ENCODE results near the gene COL7A1. TPM values are rescaled to one million over a fixed set of nuclear protein-coding genes. Genes with fewer than 3 reads are reported as not detected.
A peak's percentile ranks its signal among the peaks of the same experiment; 100 is the strongest.

The COL7A1 gene
- total RNA-seq, 1 donor from 2014 or later = 22.2 TPM

GRCh38 chr3:48617559-48617958, 22.4 kb upstream of the COL7A1 start:
- no peak for DNase-seq (ENCODE audit: low spot score in 2 of 2)
- Histone ChIP-seq H3K4me3 (no peak overlapping the region), H3K36me3 (peaks cover 0 to 10% of the 10 kb centered on the region in 2 donors), H3K27ac (peak overlapping the region; percentile 84 to 87), H3K9me3 (peaks cover 12 to 21% of the 10 kb centered on the region in 2 donors), H3K27me3 (no peaks in the 10 kb centered on the region), H3K4me1 (peaks cover 14 to 25% of the 10 kb centered on the region in 2 donors)
- intact Hi-C loops (cut with DNase I) = no loop called here
- TF ChIP-seq CTCF (IDR thresholded peaks at IDR 0.05) = no peak

GRCh38 chr3:48614044-48614443, 18.9 kb upstream of the COL7A1 start:
- intact Hi-C loops (cut with DNase I) = no loop called here
- no peak overlapping the region for H3K27ac ChIP-seq
- peaks cover 12 to 21% of the 10 kb centered on the region in 2 donors for H3K9me3 ChIP-seq
- H3K4me3 ChIP-seq = no peak overlapping the region
- no peak for TF ChIP-seq CTCF (IDR thresholded peaks at IDR 0.05)
- no peaks in the 10 kb centered on the region for H3K27me3 ChIP-seq
- H3K36me3 ChIP-seq = no peaks in the 10 kb centered on the region
- H3K4me1 ChIP-seq = peaks cover 0 to 9% of the 10 kb centered on the region in 2 donors
- DNase-seq (ENCODE audit: low spot score in 2 of 2) = no peak

GRCh38 chr3:48612309-48612708, 17.2 kb upstream of the COL7A1 start:
- Histone ChIP-seq H3K4me3 (no peak overlapping the region), H3K36me3 (no peaks in the 10 kb centered on the region), H3K4me1 (peaks cover 5 to 13% of the 10 kb centered on the region in 2 donors), H3K27ac (no peak overlapping the region), H3K9me3 (peaks cover 5 to 13% of the 10 kb centered on the region in 2 donors), H3K27me3 (no peaks in the 10 kb centered on the region)
- intact Hi-C loops (cut with DNase I) = no loop called here
- no peak for TF ChIP-seq CTCF (IDR thresholded peaks at IDR 0.05)
- DNase-seq (ENCODE audit: low spot score in 2 of 2) = no peak

GRCh38 chr3:48609088-48610005, 14.2 kb upstream of the COL7A1 start, which contains the start of gene UQCRC1:
Gene UQCRC1, minus strand, starts transcription at chr3:48609646. Its CDS starts 26 bp downstream, at chr3:48609620.
- H3K27ac ChIP-seq = peak within 1 kb of the TSS; percentile 80 to 84
- intact Hi-C loops (cut with DNase I) = loop anchor here (1.0 to 2.0 kb wide), 3 partner anchors 26 to 53 kb away; partner anchors contain the start of genes PFKFB4 and SLC26A6
- H3K4me1 ChIP-seq = peaks cover 5 to 15% of the 10 kb centered on the region in 2 donors

GRCh38 chr3:48607519-48607918, 12.4 kb upstream of the COL7A1 start:
- no peaks in the 10 kb centered on the region for H3K9me3 ChIP-seq
- DNase-seq (ENCODE audit: low spot score in 2 of 2) = no peak
- TF ChIP-seq CTCF (IDR thresholded peaks at IDR 0.05) = no peak
- peak overlapping the region in 1 of 2 donors; percentile 92 for H3K4me3 ChIP-seq
- intact Hi-C loops (cut with DNase I) = no loop called here
- no peak overlapping the region for H3K27ac ChIP-seq
- no peaks in the 10 kb centered on the region for H3K27me3 ChIP-seq
- H3K36me3 ChIP-seq = peaks cover 35 to 38% of the 10 kb centered on the region in 2 donors
- H3K4me1 ChIP-seq = peaks cover 5 to 15% of the 10 kb centered on the region in 2 donors

More at GRCh38 chr3:48609088-48610005, 14.2 kb upstream of the COL7A1 start, which contains the start of gene UQCRC1:
- DNase-seq (ENCODE audit: low spot score in 2 of 2) = peak; percentile 67 to 96
- peak; percentile 81 to 95 (median 86) for TF ChIP-seq CTCF (IDR thresholded peaks at IDR 0.05)
- Histone ChIP-seq H3K27me3 (no peaks in the 10 kb centered on the region), H3K4me3 (peak within 1 kb of the TSS; percentile 65 to 92), H3K9me3 (no peaks in the 10 kb centered on the region), H3K36me3 (peaks cover 16 to 20% of the 10 kb centered on the region in 2 donors)
